Neural cell (in vitro differentiated cells): Measurements from ENCODE around the gene POLR3K.

Experiments used
- CTCF ChIP-seq: fragments of 450-650 bp; IDR thresholded peaks from 2 replicates; pipeline ENCODE4 v1.5.1; 2014; ENCODE audit warnings: antibody characterized with exemption, mild to moderate bottlenecking, moderate library complexity; ENCODE audit not compliant: poor library complexity, severe bottlenecking
- EP300 ChIP-seq: fragments of 450-650 bp; conservative IDR thresholded peaks from 2 replicates; pipeline ENCODE4 v1.6.1; 2014; ENCODE audit warnings: antibody characterized with exemption, mild to moderate bottlenecking, moderate library complexity; ENCODE audit not compliant: poor library complexity, severe bottlenecking
- EZH2 ChIP-seq: fragments of 200-600, 300-800 bp; shearing (Covaris generic), sonication (generic); IDR thresholded peaks from 2 replicates; pipeline ENCODE4 v1.6.1; 2014; ENCODE audit warnings: antibody characterized with exemption, low read length, borderline replicate concordance, mild to moderate bottlenecking; ENCODE audit not compliant: insufficient read depth, poor library complexity, severe bottlenecking
- POLR2AphosphoS5 ChIP-seq: IDR thresholded peaks from 2 replicates; pipeline ENCODE4 v1.6.1; 2012
- RAD21 ChIP-seq: fragments of 450-650 bp; conservative IDR thresholded peaks from 2 replicates; pipeline ENCODE4 v1.6.1; 2014; ENCODE audit warnings: antibody characterized with exemption, mild to moderate bottlenecking, moderate library complexity
- REST ChIP-seq: IDR thresholded peaks from 2 replicates; pipeline ENCODE4 v1.6.1; 2012; ENCODE audit warnings: borderline replicate concordance
- SMC3 ChIP-seq: fragments of 450-650 bp; conservative IDR thresholded peaks from 2 replicates; pipeline ENCODE4 v1.6.1; 2014; ENCODE audit warnings: antibody characterized with exemption, mild to moderate bottlenecking, moderate library complexity; ENCODE audit not compliant: poor library complexity
- TAF1 ChIP-seq: IDR thresholded peaks from 2 replicates; pipeline ENCODE4 v1.6.1; 2012; ENCODE audit warnings: low read depth

GRCh38 chr16:88613-89012 lies 35.2 kb upstream of the POLR3K start:
- no peak for TF ChIP-seq CTCF
- TF ChIP-seq EZH2: no peak
- no peak for TF ChIP-seq POLR2AphosphoS5
- TF ChIP-seq REST: no peak
- TF ChIP-seq SMC3: no peak
- no peak for TF ChIP-seq EP300
- TF ChIP-seq RAD21: no peak
- TF ChIP-seq TAF1: no peak
